HFFc6 (cell line): ENCODE results near the gene HMGCS1. TPM values are rescaled to one million over a fixed set of nuclear protein-coding genes. Genes with fewer than 3 reads are reported as not detected.
A peak's percentile ranks its signal among the peaks of the same experiment; 100 is the strongest.

ENCODE experiments used
- DNase-seq: peaks from one replicate; pipeline ENCODE4 v3.0.0-alpha.2; 2018
- H3K27ac Mint-ChIP-seq: 2 replicates; pipeline ENCODE4 v1.8.0; 2020; ENCODE audit warnings: mild to moderate bottlenecking, mixed read lengths
- H3K27me3 Mint-ChIP-seq: 2 replicates; pipeline ENCODE4 v1.8.0; 2021; ENCODE audit warnings: mild to moderate bottlenecking, moderate library complexity, mixed read lengths; ENCODE audit not compliant: insufficient read depth
- H3K36me3 Mint-ChIP-seq: 2 replicates; pipeline ENCODE4 v1.8.0; 2021; ENCODE audit warnings: low read depth, mixed read lengths
- H3K4me1 Mint-ChIP-seq: 2 replicates; pipeline ENCODE4 v1.8.0; 2020; ENCODE audit warnings: low read depth, mixed read lengths
- H3K4me3 Mint-ChIP-seq: 2 replicates; pipeline ENCODE4 v1.8.0; 2020; ENCODE audit warnings: mild to moderate bottlenecking, moderate library complexity, mixed read lengths
- H3K9me3 Mint-ChIP-seq: 2 replicates; pipeline ENCODE4 v1.8.0; 2020; ENCODE audit warnings: mild to moderate bottlenecking, mixed read lengths
- total RNA-seq, 6 experiments: library from RNA; stranded (reverse); fragmentation: NEBNext Ultra II Directional; extraction: Animal tissue kit (Norgen Biotek cat#: 25700); gene quantifications; 2 replicates in 1 of 6; 3 replicates in 5 of 6; pipeline ENCODE4 v1.2.3, GENCODE V29; 2021
- TF ChIP-seq, protein P1 (sequence below): fragments of 200-600 bp; sonication (generic); IDR thresholded peaks from 2 replicates; pipeline ENCODE4 v1.5.0; 2021; ENCODE audit warnings: antibody characterized with exemption, mild to moderate bottlenecking

Gene HMGCS1
- total RNA-seq, 6 experiments from 2014 or later = 12.8 to 16.1 (median 14.8) TPM

GRCh38 chr5:43300112-43300511 lies 13.1 kb downstream of the HMGCS1 start:
- no peak for DNase-seq
- TF ChIP-seq, protein P1, sequence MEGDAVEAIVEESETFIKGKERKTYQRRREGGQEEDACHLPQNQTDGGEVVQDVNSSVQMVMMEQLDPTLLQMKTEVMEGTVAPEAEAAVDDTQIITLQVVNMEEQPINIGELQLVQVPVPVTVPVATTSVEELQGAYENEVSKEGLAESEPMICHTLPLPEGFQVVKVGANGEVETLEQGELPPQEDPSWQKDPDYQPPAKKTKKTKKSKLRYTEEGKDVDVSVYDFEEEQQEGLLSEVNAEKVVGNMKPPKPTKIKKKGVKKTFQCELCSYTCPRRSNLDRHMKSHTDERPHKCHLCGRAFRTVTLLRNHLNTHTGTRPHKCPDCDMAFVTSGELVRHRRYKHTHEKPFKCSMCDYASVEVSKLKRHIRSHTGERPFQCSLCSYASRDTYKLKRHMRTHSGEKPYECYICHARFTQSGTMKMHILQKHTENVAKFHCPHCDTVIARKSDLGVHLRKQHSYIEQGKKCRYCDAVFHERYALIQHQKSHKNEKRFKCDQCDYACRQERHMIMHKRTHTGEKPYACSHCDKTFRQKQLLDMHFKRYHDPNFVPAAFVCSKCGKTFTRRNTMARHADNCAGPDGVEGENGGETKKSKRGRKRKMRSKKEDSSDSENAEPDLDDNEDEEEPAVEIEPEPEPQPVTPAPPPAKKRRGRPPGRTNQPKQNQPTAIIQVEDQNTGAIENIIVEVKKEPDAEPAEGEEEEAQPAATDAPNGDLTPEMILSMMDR = no peak
- no peak overlapping the region for H3K4me3 Mint-ChIP-seq
- H3K27me3 Mint-ChIP-seq = no peaks in the 10 kb centered on the region
- peaks cover 11% of the 10 kb centered on the region for H3K36me3 Mint-ChIP-seq
- no peak overlapping the region for H3K27ac Mint-ChIP-seq
- no peaks in the 10 kb centered on the region for H3K9me3 Mint-ChIP-seq
- peaks cover 10% of the 10 kb centered on the region for H3K4me1 Mint-ChIP-seq

- no peaks in the 10 kb centered on the region for H3K9me3 Mint-ChIP-seq
- no peak for DNase-seq
- no peaks in the 10 kb centered on the region for H3K27me3 Mint-ChIP-seq
- H3K36me3 Mint-ChIP-seq = peaks cover 11% of the 10 kb centered on the region
- TF ChIP-seq, protein P1 = no peak
- H3K4me1 Mint-ChIP-seq = peaks cover 25% of the 10 kb centered on the region
- no peak overlapping the region for H3K4me3 Mint-ChIP-seq
- H3K27ac Mint-ChIP-seq = no peak overlapping the region
These were observed 14.8 kb downstream of the HMGCS1 start for GRCh38 chr5:43298443-43298842.

- no peak for DNase-seq
- H3K27me3 Mint-ChIP-seq = no peaks in the 10 kb centered on the region
- peaks cover 29% of the 10 kb centered on the region for H3K4me1 Mint-ChIP-seq
- no peak overlapping the region for H3K4me3 Mint-ChIP-seq
- H3K9me3 Mint-ChIP-seq = no peaks in the 10 kb centered on the region
- TF ChIP-seq, protein P1 = no peak
- H3K27ac Mint-ChIP-seq = no peak overlapping the region
- peaks cover 17% of the 10 kb centered on the region for H3K36me3 Mint-ChIP-seq
These were observed 16.4 kb downstream of the HMGCS1 start for GRCh38 chr5:43296835-43297234.

- Mint-ChIP-seq H3K9me3 (no peaks in the 10 kb centered on the region), H3K4me3 (no peak overlapping the region), H3K36me3 (peaks cover 17% of the 10 kb centered on the region), H3K27me3 (no peaks in the 10 kb centered on the region), H3K27ac (no peak overlapping the region), H3K4me1 (peaks cover 38% of the 10 kb centered on the region)
- DNase-seq = no peak
- TF ChIP-seq, protein P1 = no peak
These were observed 18.0 kb downstream of the HMGCS1 start for GRCh38 chr5:43295202-43295601.

GRCh38 chr5:43294226-43294625 lies 19.0 kb downstream of the HMGCS1 start:
- TF ChIP-seq, protein P1 = no peak
- no peaks in the 10 kb centered on the region for H3K27me3 Mint-ChIP-seq
- peaks cover 17% of the 10 kb centered on the region for H3K36me3 Mint-ChIP-seq
- peak; percentile 63 for DNase-seq
- H3K27ac Mint-ChIP-seq = peak overlapping the region; percentile 59
- no peaks in the 10 kb centered on the region for H3K9me3 Mint-ChIP-seq
- peaks cover 38% of the 10 kb centered on the region for H3K4me1 Mint-ChIP-seq
- no peak overlapping the region for H3K4me3 Mint-ChIP-seq

- TF ChIP-seq, protein P1 = no peak
- Mint-ChIP-seq H3K36me3 (peaks cover 13% of the 10 kb centered on the region), H3K4me3 (no peak overlapping the region), H3K4me1 (peaks cover 38% of the 10 kb centered on the region), H3K27ac (no peak overlapping the region), H3K27me3 (no peaks in the 10 kb centered on the region), H3K9me3 (no peaks in the 10 kb centered on the region)
- no peak for DNase-seq
These were observed 22.5 kb downstream of the HMGCS1 start for GRCh38 chr5:43290726-43291125.
